ENCODE measurements around the gene MYT1.

The MYT1 gene

GRCh38 chr20:64136004-64136710, 28.1 kb upstream of the MYT1 start:
- DNase-seq (ENCODE audit: low read depth in 1 of 2, low spot score in 1 of 2): no peak
- TF ChIP-seq, protein P1, sequence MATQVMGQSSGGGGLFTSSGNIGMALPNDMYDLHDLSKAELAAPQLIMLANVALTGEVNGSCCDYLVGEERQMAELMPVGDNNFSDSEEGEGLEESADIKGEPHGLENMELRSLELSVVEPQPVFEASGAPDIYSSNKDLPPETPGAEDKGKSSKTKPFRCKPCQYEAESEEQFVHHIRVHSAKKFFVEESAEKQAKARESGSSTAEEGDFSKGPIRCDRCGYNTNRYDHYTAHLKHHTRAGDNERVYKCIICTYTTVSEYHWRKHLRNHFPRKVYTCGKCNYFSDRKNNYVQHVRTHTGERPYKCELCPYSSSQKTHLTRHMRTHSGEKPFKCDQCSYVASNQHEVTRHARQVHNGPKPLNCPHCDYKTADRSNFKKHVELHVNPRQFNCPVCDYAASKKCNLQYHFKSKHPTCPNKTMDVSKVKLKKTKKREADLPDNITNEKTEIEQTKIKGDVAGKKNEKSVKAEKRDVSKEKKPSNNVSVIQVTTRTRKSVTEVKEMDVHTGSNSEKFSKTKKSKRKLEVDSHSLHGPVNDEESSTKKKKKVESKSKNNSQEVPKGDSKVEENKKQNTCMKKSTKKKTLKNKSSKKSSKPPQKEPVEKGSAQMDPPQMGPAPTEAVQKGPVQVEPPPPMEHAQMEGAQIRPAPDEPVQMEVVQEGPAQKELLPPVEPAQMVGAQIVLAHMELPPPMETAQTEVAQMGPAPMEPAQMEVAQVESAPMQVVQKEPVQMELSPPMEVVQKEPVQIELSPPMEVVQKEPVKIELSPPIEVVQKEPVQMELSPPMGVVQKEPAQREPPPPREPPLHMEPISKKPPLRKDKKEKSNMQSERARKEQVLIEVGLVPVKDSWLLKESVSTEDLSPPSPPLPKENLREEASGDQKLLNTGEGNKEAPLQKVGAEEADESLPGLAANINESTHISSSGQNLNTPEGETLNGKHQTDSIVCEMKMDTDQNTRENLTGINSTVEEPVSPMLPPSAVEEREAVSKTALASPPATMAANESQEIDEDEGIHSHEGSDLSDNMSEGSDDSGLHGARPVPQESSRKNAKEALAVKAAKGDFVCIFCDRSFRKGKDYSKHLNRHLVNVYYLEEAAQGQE (IDR thresholded peaks at IDR 0.05; ENCODE audit: insufficient replicate concordance, low read depth): no peak
- TF ChIP-seq, protein P2, sequence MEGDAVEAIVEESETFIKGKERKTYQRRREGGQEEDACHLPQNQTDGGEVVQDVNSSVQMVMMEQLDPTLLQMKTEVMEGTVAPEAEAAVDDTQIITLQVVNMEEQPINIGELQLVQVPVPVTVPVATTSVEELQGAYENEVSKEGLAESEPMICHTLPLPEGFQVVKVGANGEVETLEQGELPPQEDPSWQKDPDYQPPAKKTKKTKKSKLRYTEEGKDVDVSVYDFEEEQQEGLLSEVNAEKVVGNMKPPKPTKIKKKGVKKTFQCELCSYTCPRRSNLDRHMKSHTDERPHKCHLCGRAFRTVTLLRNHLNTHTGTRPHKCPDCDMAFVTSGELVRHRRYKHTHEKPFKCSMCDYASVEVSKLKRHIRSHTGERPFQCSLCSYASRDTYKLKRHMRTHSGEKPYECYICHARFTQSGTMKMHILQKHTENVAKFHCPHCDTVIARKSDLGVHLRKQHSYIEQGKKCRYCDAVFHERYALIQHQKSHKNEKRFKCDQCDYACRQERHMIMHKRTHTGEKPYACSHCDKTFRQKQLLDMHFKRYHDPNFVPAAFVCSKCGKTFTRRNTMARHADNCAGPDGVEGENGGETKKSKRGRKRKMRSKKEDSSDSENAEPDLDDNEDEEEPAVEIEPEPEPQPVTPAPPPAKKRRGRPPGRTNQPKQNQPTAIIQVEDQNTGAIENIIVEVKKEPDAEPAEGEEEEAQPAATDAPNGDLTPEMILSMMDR (IDR thresholded peaks at IDR 0.05; ENCODE audit: insufficient read depth, low read length): no peak
- TF ChIP-seq POLR2AphosphoS5 (IDR thresholded peaks at IDR 0.05; ENCODE audit: low read depth): no peak
- no peak for TF ChIP-seq GABPA (IDR thresholded peaks at IDR 0.05; ENCODE audit: low read depth)
- no peak for TF ChIP-seq SPI1 (IDR thresholded peaks at IDR 0.05; ENCODE audit: borderline replicate concordance, low read depth)
- Histone ChIP-seq H3K27me3 (ENCODE audit: insufficient read depth, poor library complexity, severe bottlenecking) (no peaks in the 10 kb centered on the region), H3K27ac (replicated peaks) (no peak overlapping the region), H3K4me3 (replicated peaks; ENCODE audit: insufficient read depth, low read length) (no peak overlapping the region)

GRCh38 chr20:64137598-64138031, 26.6 kb upstream of the MYT1 start:
- no peaks in the 10 kb centered on the region for H3K27me3 ChIP-seq (ENCODE audit: insufficient read depth, poor library complexity, severe bottlenecking)

GRCh38 chr20:64138276-64138815, 25.9 kb upstream of the MYT1 start:
- no peak for DNase-seq (ENCODE audit: low read depth in 1 of 2, low spot score in 1 of 2)
- Histone ChIP-seq H3K4me3 (replicated peaks; ENCODE audit: insufficient read depth, low read length) (no peak overlapping the region), H3K27me3 (ENCODE audit: insufficient read depth, poor library complexity, severe bottlenecking) (no peaks in the 10 kb centered on the region), H3K27ac (replicated peaks) (no peak overlapping the region)
- TF ChIP-seq, protein P1 (IDR thresholded peaks at IDR 0.05; ENCODE audit: insufficient replicate concordance, low read depth): no peak
- no peak for TF ChIP-seq SPI1 (IDR thresholded peaks at IDR 0.05; ENCODE audit: borderline replicate concordance, low read depth)
- TF ChIP-seq, protein P2 (IDR thresholded peaks at IDR 0.05; ENCODE audit: insufficient read depth, low read length): no peak
- no peak for TF ChIP-seq GABPA (IDR thresholded peaks at IDR 0.05; ENCODE audit: low read depth)
- no peak for TF ChIP-seq POLR2AphosphoS5 (IDR thresholded peaks at IDR 0.05; ENCODE audit: low read depth)

More at GRCh38 chr20:64137598-64138031, 26.6 kb upstream of the MYT1 start:
- no peak overlapping the region for H3K4me3 ChIP-seq (replicated peaks; ENCODE audit: insufficient read depth, low read length)
- DNase-seq (ENCODE audit: low read depth in 1 of 2, low spot score in 1 of 2): no peak
- H3K27ac ChIP-seq (replicated peaks): no peak overlapping the region
- TF ChIP-seq POLR2AphosphoS5 (IDR thresholded peaks at IDR 0.05; ENCODE audit: low read depth): no peak
- TF ChIP-seq, protein P2 (IDR thresholded peaks at IDR 0.05; ENCODE audit: insufficient read depth, low read length): no peak
- no peak for TF ChIP-seq SPI1 (IDR thresholded peaks at IDR 0.05; ENCODE audit: borderline replicate concordance, low read depth)
- TF ChIP-seq GABPA (IDR thresholded peaks at IDR 0.05; ENCODE audit: low read depth): no peak
- TF ChIP-seq, protein P1 (IDR thresholded peaks at IDR 0.05; ENCODE audit: insufficient replicate concordance, low read depth): no peak
